Central memory CD8-positive, alpha-beta T cell (primary cell): ENCODE measurements around the gene CACNB4.

Experiments
- ATAC-seq: fragments of 150-1000 bp; cut with Tn5 transposase; replicated peaks from 2 replicates; pipeline ENCODE4 v1.10.0; 2022; ENCODE audit warnings: mild to moderate bottlenecking, moderate FRiP score, moderate number of reproducible peaks; ENCODE audit not compliant: poor library complexity, severe bottlenecking; ENCODE audit errors: extremely low read depth
- DNase-seq, 2 donors: peaks; one replicate each; pipeline ENCODE4 v3.0.0; 2021; ENCODE audit warnings: low spot score in 2 of 2
- H3K27ac Mint-ChIP-seq: one replicate; pipeline ENCODE4 v1.8.0; 2022; ENCODE audit warnings: low read depth, mild to moderate bottlenecking, moderate library complexity, mixed read lengths
- H3K27me3 Mint-ChIP-seq: one replicate; pipeline ENCODE4 v1.8.0; 2022; ENCODE audit warnings: mixed read lengths
- H3K36me3 Mint-ChIP-seq: one replicate; pipeline ENCODE4 v1.8.0; 2022; ENCODE audit warnings: mild to moderate bottlenecking, moderate library complexity, mixed read lengths; ENCODE audit not compliant: insufficient read depth
- H3K4me1 Mint-ChIP-seq: one replicate; pipeline ENCODE4 v1.8.0; 2022; ENCODE audit warnings: mixed read lengths
- H3K4me3 Mint-ChIP-seq: one replicate; pipeline ENCODE4 v1.8.0; 2022; ENCODE audit warnings: mild to moderate bottlenecking, moderate library complexity, mixed read lengths
- H3K9me3 Mint-ChIP-seq: one replicate; pipeline ENCODE4 v1.8.0; 2022; ENCODE audit warnings: mixed read lengths

The CACNB4 gene

DNA sequence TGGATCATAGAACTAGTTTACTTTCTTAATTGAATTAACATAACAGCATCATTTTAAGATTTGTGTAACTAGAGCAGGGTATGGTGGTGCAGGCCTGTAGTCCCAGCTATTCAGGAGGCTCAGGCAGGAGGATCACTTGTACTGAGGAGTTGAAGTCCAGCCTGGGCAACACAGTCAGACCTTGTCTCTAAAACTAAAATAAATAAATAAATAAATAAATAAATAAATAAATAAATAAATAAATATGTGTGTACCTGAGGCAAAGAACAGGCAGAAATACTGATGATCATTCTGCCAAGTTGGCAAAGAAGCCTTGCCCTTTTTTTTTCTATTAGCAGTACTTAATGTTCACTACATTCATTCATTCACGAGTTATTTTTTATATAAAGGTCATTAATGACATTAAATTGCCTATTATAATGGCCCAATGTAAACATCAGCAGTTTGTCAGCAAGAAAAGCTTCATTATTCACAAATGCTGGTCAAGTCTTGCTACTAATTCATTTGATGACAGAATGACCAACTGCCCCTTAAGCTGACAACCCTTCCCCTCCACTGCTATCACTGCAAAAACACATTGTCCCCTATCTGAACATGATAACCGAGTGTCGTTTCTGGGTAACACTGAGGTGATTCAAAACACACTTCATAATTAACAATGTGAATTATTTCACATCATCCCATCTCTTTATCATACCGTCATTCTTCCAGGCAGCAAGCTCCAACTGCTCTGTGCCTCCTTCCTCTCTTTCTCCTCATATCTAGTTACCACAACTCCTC, 309.6 kb downstream of the CACNB4 start:
- no peak for DNase-seq
- no peaks in the 10 kb centered on the region for H3K36me3 Mint-ChIP-seq
- H3K4me1 Mint-ChIP-seq, result no peaks in the 10 kb centered on the region
- H3K9me3 Mint-ChIP-seq, result no peaks in the 10 kb centered on the region
- H3K4me3 Mint-ChIP-seq, result no peak overlapping the region
- no peak for ATAC-seq
- no peak overlapping the region for H3K27ac Mint-ChIP-seq
- no peaks in the 10 kb centered on the region for H3K27me3 Mint-ChIP-seq

DNA sequence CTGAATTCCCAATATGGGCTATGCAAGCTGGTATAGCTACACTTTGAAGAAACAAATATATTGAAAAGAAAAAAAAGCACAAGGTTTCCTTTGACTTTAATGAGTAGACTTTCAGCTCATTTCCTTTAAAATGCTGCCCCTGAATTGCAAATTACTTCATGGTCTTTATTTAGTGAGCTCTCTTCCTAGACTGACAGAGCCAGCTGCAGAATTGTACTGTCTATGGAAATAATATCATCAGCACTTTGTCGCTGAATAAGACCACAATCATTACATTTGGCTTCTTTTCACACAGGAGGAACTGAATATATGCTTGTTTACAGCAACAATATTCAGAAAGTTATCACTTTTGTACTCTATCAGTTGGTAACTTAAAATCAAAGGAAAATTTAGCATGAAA, 312.4 kb downstream of the CACNB4 start:
- Mint-ChIP-seq H3K36me3 (no peaks in the 10 kb centered on the region), H3K4me1 (no peaks in the 10 kb centered on the region), H3K4me3 (no peak overlapping the region), H3K27me3 (no peaks in the 10 kb centered on the region), H3K27ac (no peak overlapping the region), H3K9me3 (no peaks in the 10 kb centered on the region)
- no peak for ATAC-seq
- DNase-seq, result no peak

DNA sequence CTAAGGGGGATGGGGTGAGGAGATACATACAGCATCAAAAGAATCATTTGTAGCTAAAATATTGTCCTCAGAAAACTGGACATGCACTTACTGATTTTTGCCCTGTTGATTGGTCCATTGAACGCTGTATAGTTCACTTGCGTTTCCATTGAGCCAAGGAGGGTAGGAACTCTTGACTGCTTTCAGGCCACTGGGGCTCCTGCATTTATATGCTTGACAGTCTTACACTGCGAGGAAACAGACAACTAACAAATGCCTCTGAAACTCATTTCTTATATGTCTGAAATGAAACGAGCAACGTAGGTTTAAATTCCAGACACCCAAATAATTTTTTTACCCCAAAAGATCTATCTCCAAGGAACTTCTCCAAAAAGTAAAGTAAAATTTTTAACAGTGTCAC, 312.8 kb downstream of the CACNB4 start:
- Mint-ChIP-seq H3K27me3 (no peaks in the 10 kb centered on the region), H3K27ac (no peak overlapping the region), H3K4me3 (no peak overlapping the region), H3K4me1 (no peaks in the 10 kb centered on the region), H3K36me3 (no peaks in the 10 kb centered on the region), H3K9me3 (no peaks in the 10 kb centered on the region)
- no peak for DNase-seq
- ATAC-seq, result no peak

DNA sequence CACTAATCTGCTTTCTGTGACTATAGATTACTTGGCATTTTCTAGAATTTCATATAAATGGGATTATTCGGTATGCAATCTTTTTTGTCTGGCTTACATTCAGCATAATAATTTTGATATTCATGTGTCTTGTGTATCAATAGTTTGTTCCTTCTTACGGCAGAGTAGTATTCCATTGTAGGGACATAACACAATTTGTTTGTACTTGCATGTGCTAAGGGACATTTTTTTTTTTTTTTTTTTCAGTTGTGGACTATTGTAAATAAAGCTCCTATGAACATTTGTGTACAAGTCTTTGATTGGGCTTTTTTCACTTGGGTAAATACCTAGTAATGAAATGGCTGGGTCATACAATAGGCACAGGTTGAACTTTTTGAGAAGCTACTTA, 315.7 kb downstream of the CACNB4 start:
- ATAC-seq, result no peak
- DNase-seq, result no peak
- Mint-ChIP-seq H3K9me3 (no peaks in the 10 kb centered on the region), H3K4me3 (no peak overlapping the region), H3K36me3 (peaks cover 2% of the 10 kb centered on the region), H3K27me3 (no peaks in the 10 kb centered on the region), H3K4me1 (no peaks in the 10 kb centered on the region), H3K27ac (no peak overlapping the region)
